ENCODE results near the gene CETN2.

- TF ChIP-seq EP300 (IDR thresholded peaks at IDR 0.05) (no peak), POLR2A (IDR thresholded peaks at IDR 0.05) (no peak)
These were observed 31.3 kb upstream of the CETN2 start for GRCh38 chrX:152861826-152862225.
